GM23338 (cell line): ENCODE results near the gene UBAP2. TPM values are rescaled to one million over a fixed set of nuclear protein-coding genes. Genes with fewer than 3 reads are reported as not detected.

Experiments
- ATAC-seq: fragments of 200-7000 bp; cut with Tn5 transposase; 3 replicates; pipeline ENCODE4 v1.9.1; 2020
- DNase-seq: peaks from one replicate; pipeline ENCODE4 v3.0.0-alpha.2; 2015; ENCODE audit warnings: low spot score
- H2AFZ ChIP-seq: fragments of 200-600 bp; sonication (generic); 2 replicates; pipeline ENCODE4 v1.8.0; 2016; ENCODE audit warnings: antibody characterized with exemption, mild to moderate bottlenecking, moderate library complexity
- H3F3A ChIP-seq: fragments of 200-600 bp; sonication (generic); replicated peaks from 2 replicates; pipeline ENCODE4 v1.8.0; 2017; ENCODE audit warnings: antibody characterized with exemption, mixed run types, low read depth
- H3K27ac ChIP-seq: fragments of 200-600 bp; sonication (generic); 2 replicates; pipeline ENCODE4 v1.6.1; 2016; ENCODE audit warnings: low read depth
- H3K27me3 ChIP-seq: fragments of 200-600 bp; sonication (generic); 2 replicates; pipeline ENCODE4 v1.8.0; 2016; ENCODE audit warnings: mild to moderate bottlenecking, mixed run types, moderate library complexity; ENCODE audit not compliant: insufficient read depth
- H3K36me3 ChIP-seq: fragments of 200-600 bp; sonication (generic); 2 replicates; pipeline ENCODE4 v1.8.0; 2016; ENCODE audit warnings: mild to moderate bottlenecking; ENCODE audit not compliant: insufficient read depth
- H3K4me1 ChIP-seq: fragments of 200-600 bp; sonication (generic); 2 replicates; pipeline ENCODE4 v1.8.0; 2016; ENCODE audit warnings: mild to moderate bottlenecking, moderate library complexity; ENCODE audit not compliant: insufficient read depth
- H3K4me2 ChIP-seq: fragments of 200-600 bp; sonication (generic); 2 replicates; pipeline ENCODE4 v1.7.1; 2017; ENCODE audit warnings: mixed run types
- H3K4me3 ChIP-seq: fragments of 200-600 bp; sonication (generic); 2 replicates; pipeline ENCODE4 v1.6.1; 2016; ENCODE audit warnings: mixed run types
- H3K79me2 ChIP-seq: fragments of 200-600 bp; sonication (generic); replicated peaks from 2 replicates; pipeline ENCODE4 v1.8.0; 2017; ENCODE audit warnings: mild to moderate bottlenecking; ENCODE audit not compliant: insufficient read depth
- H3K9me2 ChIP-seq: fragments of 200-600 bp; sonication (generic); 2 replicates; pipeline ENCODE4 v1.8.0; 2017; ENCODE audit not compliant: insufficient read depth
- H4K20me1 ChIP-seq: fragments of 200-600 bp; sonication (generic); replicated peaks from 2 replicates; pipeline ENCODE4 v1.8.0; 2017; ENCODE audit warnings: mild to moderate bottlenecking; ENCODE audit not compliant: insufficient read depth
- H3K27ac Mint-ChIP-seq: 2 replicates; pipeline ENCODE4 v1.8.0; 2020; ENCODE audit warnings: inconsistent platforms, mild to moderate bottlenecking, moderate library complexity, mixed read lengths
- H3K27me3 Mint-ChIP-seq: 3 replicates; pipeline ENCODE4 v1.8.0; 2022; ENCODE audit warnings: low read depth, mild to moderate bottlenecking, moderate library complexity, mixed read lengths, inconsistent platforms; ENCODE audit not compliant: insufficient read depth, poor library complexity
- H3K36me3 Mint-ChIP-seq: 3 replicates; pipeline ENCODE4 v1.8.0; 2021; ENCODE audit warnings: low read depth, mild to moderate bottlenecking, inconsistent platforms, moderate library complexity, mixed read lengths
- H3K4me1 Mint-ChIP-seq: 3 replicates; pipeline ENCODE4 v1.8.0; 2020; ENCODE audit warnings: mild to moderate bottlenecking, inconsistent platforms, mixed read lengths
- H3K4me3 Mint-ChIP-seq: 3 replicates; pipeline ENCODE4 v1.8.0; 2021; ENCODE audit warnings: moderate library complexity, mild to moderate bottlenecking, inconsistent platforms, mixed read lengths
- H3K9me3 Mint-ChIP-seq: 3 replicates; pipeline ENCODE4 v1.8.0; 2020; ENCODE audit warnings: moderate library complexity, mild to moderate bottlenecking, inconsistent platforms, mixed read lengths
- CREB1 ChIP-seq: fragments of 250-450 bp; sonication (Bioruptor Pico); IDR thresholded peaks from 2 replicates; pipeline ENCODE4 v1.5.0; 2020; ENCODE audit warnings: low read depth, mild to moderate bottlenecking, moderate library complexity
- ETS1 ChIP-seq: IDR thresholded peaks from 2 replicates; pipeline ENCODE4 v1.6.1; 2016; ENCODE audit warnings: antibody characterized with exemption
- EZH2 ChIP-seq: fragments of 200-600 bp; sonication (generic); IDR thresholded peaks from one replicate; pipeline ENCODE4 v1.8.0; 2017; ENCODE audit warnings: antibody characterized with exemption, mild to moderate bottlenecking, low read depth; ENCODE audit not compliant: unreplicated experiment
- EZH2phosphoT487 ChIP-seq: fragments of 200-600 bp; sonication (generic); IDR thresholded peaks from one replicate; pipeline ENCODE4 v1.8.1; 2018; ENCODE audit warnings: antibody characterized with exemption; ENCODE audit not compliant: unreplicated experiment
- JUNB ChIP-seq: IDR thresholded peaks from one replicate; pipeline ENCODE4 v1.6.1; 2016; ENCODE audit warnings: antibody characterized with exemption; ENCODE audit not compliant: unreplicated experiment
- NANOG ChIP-seq: IDR thresholded peaks from 2 replicates; pipeline ENCODE4 v1.6.1; 2016; ENCODE audit warnings: antibody characterized with exemption, borderline replicate concordance
- POLR2AphosphoS5 ChIP-seq: IDR thresholded peaks from 2 replicates; pipeline ENCODE4 v1.6.1; 2016; ENCODE audit warnings: antibody characterized with exemption, low read depth
- STAT1 ChIP-seq: IDR thresholded peaks from one replicate; pipeline ENCODE4 v1.6.1; 2016; ENCODE audit warnings: antibody characterized with exemption; ENCODE audit not compliant: unreplicated experiment
- ZNF114 ChIP-seq: fragments of 250-450 bp; sonication (Bioruptor Pico); IDR thresholded peaks from 2 replicates; pipeline ENCODE4 v1.5.0; 2020; ENCODE audit warnings: mild to moderate bottlenecking, moderate library complexity
- ZNF331 ChIP-seq: fragments of 250-450 bp; sonication (Bioruptor Pico); IDR thresholded peaks from 2 replicates; pipeline ENCODE4 v1.5.0; 2020; ENCODE audit warnings: low read depth, mild to moderate bottlenecking, moderate library complexity
- ZNF462 ChIP-seq: fragments of 250-450 bp; sonication (Bioruptor Pico); IDR thresholded peaks from 2 replicates; pipeline ENCODE4 v1.5.0; 2020; ENCODE audit warnings: mild to moderate bottlenecking, moderate library complexity
- polyA plus RNA-seq: library from polyadenylated mRNA; unstranded; fragments of >200 nt; fragmentation: Nextera tagmentation; extraction: Ambion mirVana; gene quantifications from 2 replicates; pipeline ENCODE4 v1.2.1, GENCODE V29; 2016
- total RNA-seq: library from RNA; depleted of rRNA; stranded (reverse); fragments of >200 nt; shearing (Covaris generic); gene quantifications from 2 replicates; pipeline ENCODE4 v1.2.3, GENCODE V29; 2014
- TF ChIP-seq, protein P1 (sequence below), 2 experiments: fragments of 200-600 bp in 1 of 2; sonication (generic) in 1 of 2; conservative IDR thresholded peaks; 2 replicates each; pipeline versions ENCODE4 v1.5.1 to v1.6.1; 2016 to 2017; ENCODE audit warnings: antibody characterized with exemption in 2 of 2, low read depth in 2 of 2, mild to moderate bottlenecking in 2 of 2, moderate library complexity in 1 of 2
- TF ChIP-seq, protein P2 (sequence below): IDR thresholded peaks from one replicate; pipeline ENCODE4 v1.6.1; 2018; ENCODE audit warnings: antibody characterized with exemption; ENCODE audit not compliant: unreplicated experiment

UBAP2 gene
- total and polyA plus RNA-seq, 2 experiments from 2014 or later = 47.4 to 56.4 TPM

- H3K27me3 ChIP-seq = no peaks in the 10 kb centered on the region
- peaks cover 1% of the 10 kb centered on the region; the same call in 1 of the 3 replicates for H3K36me3 Mint-ChIP-seq
- H3K4me3 ChIP-seq = no peak overlapping the region
- no peak for ATAC-seq
- H3F3A ChIP-seq = no peaks in the 10 kb centered on the region
- peaks cover 17% of the 10 kb centered on the region; the same call in 1 of the 2 replicates for H3K4me1 ChIP-seq
- DNase-seq = no peak
- no peaks in the 10 kb centered on the region for H3K9me3 Mint-ChIP-seq
- no peak for TF ChIP-seq ZNF331
- no peak for TF ChIP-seq NANOG
- no peak for TF ChIP-seq ZNF114 (CRISPR knock-in tag)
- no peak for TF ChIP-seq EZH2
- no peak for TF ChIP-seq JUNB
- no peak for TF ChIP-seq POLR2AphosphoS5
- no peak for TF ChIP-seq CREB1 (CRISPR knock-in tag)
- TF ChIP-seq, protein P1, sequence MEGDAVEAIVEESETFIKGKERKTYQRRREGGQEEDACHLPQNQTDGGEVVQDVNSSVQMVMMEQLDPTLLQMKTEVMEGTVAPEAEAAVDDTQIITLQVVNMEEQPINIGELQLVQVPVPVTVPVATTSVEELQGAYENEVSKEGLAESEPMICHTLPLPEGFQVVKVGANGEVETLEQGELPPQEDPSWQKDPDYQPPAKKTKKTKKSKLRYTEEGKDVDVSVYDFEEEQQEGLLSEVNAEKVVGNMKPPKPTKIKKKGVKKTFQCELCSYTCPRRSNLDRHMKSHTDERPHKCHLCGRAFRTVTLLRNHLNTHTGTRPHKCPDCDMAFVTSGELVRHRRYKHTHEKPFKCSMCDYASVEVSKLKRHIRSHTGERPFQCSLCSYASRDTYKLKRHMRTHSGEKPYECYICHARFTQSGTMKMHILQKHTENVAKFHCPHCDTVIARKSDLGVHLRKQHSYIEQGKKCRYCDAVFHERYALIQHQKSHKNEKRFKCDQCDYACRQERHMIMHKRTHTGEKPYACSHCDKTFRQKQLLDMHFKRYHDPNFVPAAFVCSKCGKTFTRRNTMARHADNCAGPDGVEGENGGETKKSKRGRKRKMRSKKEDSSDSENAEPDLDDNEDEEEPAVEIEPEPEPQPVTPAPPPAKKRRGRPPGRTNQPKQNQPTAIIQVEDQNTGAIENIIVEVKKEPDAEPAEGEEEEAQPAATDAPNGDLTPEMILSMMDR (conservative IDR thresholded peaks at IDR 0.05; ENCODE audit: low read depth in 2 of 2) = no peak
- no peak for TF ChIP-seq ZNF462 (CRISPR knock-in tag)
- TF ChIP-seq ETS1 = no peak
- TF ChIP-seq, protein P2, sequence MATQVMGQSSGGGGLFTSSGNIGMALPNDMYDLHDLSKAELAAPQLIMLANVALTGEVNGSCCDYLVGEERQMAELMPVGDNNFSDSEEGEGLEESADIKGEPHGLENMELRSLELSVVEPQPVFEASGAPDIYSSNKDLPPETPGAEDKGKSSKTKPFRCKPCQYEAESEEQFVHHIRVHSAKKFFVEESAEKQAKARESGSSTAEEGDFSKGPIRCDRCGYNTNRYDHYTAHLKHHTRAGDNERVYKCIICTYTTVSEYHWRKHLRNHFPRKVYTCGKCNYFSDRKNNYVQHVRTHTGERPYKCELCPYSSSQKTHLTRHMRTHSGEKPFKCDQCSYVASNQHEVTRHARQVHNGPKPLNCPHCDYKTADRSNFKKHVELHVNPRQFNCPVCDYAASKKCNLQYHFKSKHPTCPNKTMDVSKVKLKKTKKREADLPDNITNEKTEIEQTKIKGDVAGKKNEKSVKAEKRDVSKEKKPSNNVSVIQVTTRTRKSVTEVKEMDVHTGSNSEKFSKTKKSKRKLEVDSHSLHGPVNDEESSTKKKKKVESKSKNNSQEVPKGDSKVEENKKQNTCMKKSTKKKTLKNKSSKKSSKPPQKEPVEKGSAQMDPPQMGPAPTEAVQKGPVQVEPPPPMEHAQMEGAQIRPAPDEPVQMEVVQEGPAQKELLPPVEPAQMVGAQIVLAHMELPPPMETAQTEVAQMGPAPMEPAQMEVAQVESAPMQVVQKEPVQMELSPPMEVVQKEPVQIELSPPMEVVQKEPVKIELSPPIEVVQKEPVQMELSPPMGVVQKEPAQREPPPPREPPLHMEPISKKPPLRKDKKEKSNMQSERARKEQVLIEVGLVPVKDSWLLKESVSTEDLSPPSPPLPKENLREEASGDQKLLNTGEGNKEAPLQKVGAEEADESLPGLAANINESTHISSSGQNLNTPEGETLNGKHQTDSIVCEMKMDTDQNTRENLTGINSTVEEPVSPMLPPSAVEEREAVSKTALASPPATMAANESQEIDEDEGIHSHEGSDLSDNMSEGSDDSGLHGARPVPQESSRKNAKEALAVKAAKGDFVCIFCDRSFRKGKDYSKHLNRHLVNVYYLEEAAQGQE = no peak
- TF ChIP-seq EZH2phosphoT487 = no peak
- no peak for TF ChIP-seq STAT1
- H3K27ac Mint-ChIP-seq = no peak overlapping the region
- H3K9me2 ChIP-seq = no peaks in the 10 kb centered on the region
- H3K4me3 Mint-ChIP-seq = no peak overlapping the region
- peaks cover 6% of the 10 kb centered on the region for H3K27me3 Mint-ChIP-seq
- H4K20me1 ChIP-seq = peaks cover 46% of the 10 kb centered on the region
- no peak overlapping the region for H2AFZ ChIP-seq
- H3K79me2 ChIP-seq = peaks cover 99% of the 10 kb centered on the region
- H3K4me1 Mint-ChIP-seq = peaks cover 23% of the 10 kb centered on the region
- no peak overlapping the region for H3K4me2 ChIP-seq
- H3K36me3 ChIP-seq = no peaks in the 10 kb centered on the region
- H3K27ac ChIP-seq = no peak overlapping the region
These were observed 167.1 kb downstream of the UBAP2 start for GRCh38 chr9:33881635-33882034.
